Ovary (tissue), 3 donors: Measurements from ENCODE around the gene MTREX.

ENCODE experiments used
- POLR2A ChIP-seq: fragments of 450-650 bp; IDR thresholded peaks from one replicate; pipeline ENCODE4 v1.6.1; 2017; ENCODE audit warnings: antibody characterized with exemption, mild to moderate bottlenecking, moderate library complexity
- TF ChIP-seq, protein P1 (sequence below), 3 donors: fragments of 450-650 bp in 2 of 3; fragments of 200-600 bp in 1 of 3; IDR thresholded peaks; one replicate each; pipeline versions ENCODE4 v1.5.1 to v1.8.0; 2016 to 2022; ENCODE audit warnings: antibody characterized with exemption in 3 of 3, mild to moderate bottlenecking in 1 of 3
- donor health status: DM: no; HTN: no; CAD: no.

DNA sequence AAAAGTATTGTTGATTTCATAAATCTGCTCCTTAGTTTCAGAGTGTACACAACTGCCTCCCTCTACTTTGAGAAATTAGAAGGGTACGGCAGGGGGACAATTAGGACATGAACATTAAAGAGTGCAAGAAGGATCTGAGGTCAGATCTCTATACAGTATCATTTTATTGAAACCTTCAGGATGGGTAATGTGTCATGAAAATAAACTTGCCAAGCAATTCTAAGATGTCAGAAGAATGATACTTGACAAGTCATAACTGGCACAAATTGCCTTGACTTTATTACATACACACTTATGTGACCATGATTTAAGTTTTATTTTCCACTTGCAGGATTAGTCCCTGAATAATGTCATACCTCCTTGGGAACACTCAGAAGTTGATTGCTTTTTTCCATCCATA is 134.2 kb downstream of the MTREX start:
- TF ChIP-seq POLR2A: no peak
- TF ChIP-seq, protein P1, sequence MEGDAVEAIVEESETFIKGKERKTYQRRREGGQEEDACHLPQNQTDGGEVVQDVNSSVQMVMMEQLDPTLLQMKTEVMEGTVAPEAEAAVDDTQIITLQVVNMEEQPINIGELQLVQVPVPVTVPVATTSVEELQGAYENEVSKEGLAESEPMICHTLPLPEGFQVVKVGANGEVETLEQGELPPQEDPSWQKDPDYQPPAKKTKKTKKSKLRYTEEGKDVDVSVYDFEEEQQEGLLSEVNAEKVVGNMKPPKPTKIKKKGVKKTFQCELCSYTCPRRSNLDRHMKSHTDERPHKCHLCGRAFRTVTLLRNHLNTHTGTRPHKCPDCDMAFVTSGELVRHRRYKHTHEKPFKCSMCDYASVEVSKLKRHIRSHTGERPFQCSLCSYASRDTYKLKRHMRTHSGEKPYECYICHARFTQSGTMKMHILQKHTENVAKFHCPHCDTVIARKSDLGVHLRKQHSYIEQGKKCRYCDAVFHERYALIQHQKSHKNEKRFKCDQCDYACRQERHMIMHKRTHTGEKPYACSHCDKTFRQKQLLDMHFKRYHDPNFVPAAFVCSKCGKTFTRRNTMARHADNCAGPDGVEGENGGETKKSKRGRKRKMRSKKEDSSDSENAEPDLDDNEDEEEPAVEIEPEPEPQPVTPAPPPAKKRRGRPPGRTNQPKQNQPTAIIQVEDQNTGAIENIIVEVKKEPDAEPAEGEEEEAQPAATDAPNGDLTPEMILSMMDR (IDR thresholded peaks at IDR 0.05): no peak
